Breast epithelium (tissue), 3 donors: ENCODE data around the gene HELZ.

Experiments
- POLR2A ChIP-seq: fragments of 450-650 bp; IDR thresholded peaks from one replicate; pipeline ENCODE4 v1.6.1; 2016; ENCODE audit warnings: antibody characterized with exemption, mild to moderate bottlenecking, moderate library complexity
- TF ChIP-seq, protein P1 (sequence below), 3 donors: fragments of 450-650 bp; IDR thresholded peaks; one replicate each; pipeline ENCODE4 v1.5.1; 2016 to 2017; ENCODE audit warnings: antibody characterized with exemption in 3 of 3, mild to moderate bottlenecking in 3 of 3, moderate library complexity in 3 of 3

- TF ChIP-seq, protein P1, sequence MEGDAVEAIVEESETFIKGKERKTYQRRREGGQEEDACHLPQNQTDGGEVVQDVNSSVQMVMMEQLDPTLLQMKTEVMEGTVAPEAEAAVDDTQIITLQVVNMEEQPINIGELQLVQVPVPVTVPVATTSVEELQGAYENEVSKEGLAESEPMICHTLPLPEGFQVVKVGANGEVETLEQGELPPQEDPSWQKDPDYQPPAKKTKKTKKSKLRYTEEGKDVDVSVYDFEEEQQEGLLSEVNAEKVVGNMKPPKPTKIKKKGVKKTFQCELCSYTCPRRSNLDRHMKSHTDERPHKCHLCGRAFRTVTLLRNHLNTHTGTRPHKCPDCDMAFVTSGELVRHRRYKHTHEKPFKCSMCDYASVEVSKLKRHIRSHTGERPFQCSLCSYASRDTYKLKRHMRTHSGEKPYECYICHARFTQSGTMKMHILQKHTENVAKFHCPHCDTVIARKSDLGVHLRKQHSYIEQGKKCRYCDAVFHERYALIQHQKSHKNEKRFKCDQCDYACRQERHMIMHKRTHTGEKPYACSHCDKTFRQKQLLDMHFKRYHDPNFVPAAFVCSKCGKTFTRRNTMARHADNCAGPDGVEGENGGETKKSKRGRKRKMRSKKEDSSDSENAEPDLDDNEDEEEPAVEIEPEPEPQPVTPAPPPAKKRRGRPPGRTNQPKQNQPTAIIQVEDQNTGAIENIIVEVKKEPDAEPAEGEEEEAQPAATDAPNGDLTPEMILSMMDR (IDR thresholded peaks at IDR 0.05) = no peak
- TF ChIP-seq POLR2A = no peak
Observed at GRCh38 chr17:67124450-67125148, 120.4 kb downstream of the HELZ start.
